Muscle of leg (tissue), 11 donors: ENCODE measurements around the gene MRPL27. TPM values are rescaled to one million over a fixed set of nuclear protein-coding genes. Genes with fewer than 3 reads are reported as not detected.

Source experiments
- DNase-seq: peaks from one replicate; pipeline ENCODE4 v3.0.0; 2013
- H3K27ac ChIP-seq: one replicate; pipeline ENCODE4 v1.5.1; 2013; ENCODE audit warnings: mild to moderate bottlenecking, low read length, control low read depth
- H3K27me3 ChIP-seq: one replicate; pipeline ENCODE4 v1.6.1; 2013; ENCODE audit warnings: low read length; ENCODE audit not compliant: control insufficient read depth, insufficient read depth
- H3K36me3 ChIP-seq: one replicate; pipeline ENCODE4 v1.6.1; 2013; ENCODE audit warnings: low read length; ENCODE audit not compliant: control insufficient read depth, insufficient read depth
- H3K4me1 ChIP-seq: one replicate; pipeline ENCODE4 v1.6.1; 2013; ENCODE audit warnings: low read length; ENCODE audit not compliant: control insufficient read depth, insufficient read depth
- H3K4me3 ChIP-seq: one replicate; pipeline ENCODE4 v1.5.1; 2013; ENCODE audit warnings: low read length, control low read depth
- H3K9me3 ChIP-seq: replicated peaks from 2 replicates; pipeline ENCODE4 v1.6.1; 2013; ENCODE audit warnings: low read depth, low read length; ENCODE audit not compliant: control insufficient read depth
- WGBS: methylation state at CpG from one replicate; pipeline ENCODE4 v1.1.5; 2013; ENCODE audit warnings: missing lambda C conversion rate; ENCODE audit not compliant: insufficient coverage; 5-methylcytosine and 5-hydroxymethylcytosine counted together
- polyA plus RNA-seq, 8 donors: library from polyadenylated mRNA; unstranded; fragments of 120-200 nt; gene quantifications; one replicate each; pipeline versions ENCODE4 v1.2.1 to v1.2.3, GENCODE V29; 2013; ENCODE audit warnings: inconsistent platforms in 1 of 8, low replicate concordance in 1 of 8; ENCODE audit not compliant: insufficient read length in 8 of 8, insufficient read depth in 1 of 8
- total RNA-seq: library from RNA; stranded (reverse); fragments of 120-200 nt; gene quantifications from one replicate; pipeline ENCODE4 v1.2.4, GENCODE V29; 2013

MRPL27 gene
- total and polyA plus RNA-seq, 9 donors: 52.4 to 81.5 (median 61.0) TPM

- peak; percentile 66 for DNase-seq
- H3K4me3 ChIP-seq: no peak overlapping the region
- peak overlapping the region; percentile 83 for H3K27ac ChIP-seq
- WGBS: 24% methylated on average over 9 of the region's 10 CpGs
- peaks cover 8% of the 10 kb centered on the region for H3K27me3 ChIP-seq
- no peaks in the 10 kb centered on the region for H3K9me3 ChIP-seq
- H3K36me3 ChIP-seq: no peaks in the 10 kb centered on the region
- H3K4me1 ChIP-seq: peaks cover 42% of the 10 kb centered on the region
These were observed 54.3 kb downstream of the MRPL27 start for GRCh38 chr17:50318501-50319285.

Other genes with a start within 250 kb of the MRPL27 start
- gene SAMD14, start 243.0 kb downstream of the MRPL27 start, total RNA-seq: 1.5 TPM
- gene SAMD14, start 243.0 kb downstream of the MRPL27 start, polyA plus RNA-seq: 10 to 100 TPM in 1 of 8 donors, 1 to 10 TPM in 7; 3.2 to 10.3 (median 5.5) TPM
- 24.7 TPM for gene PPP1R9B, start 222.5 kb downstream of the MRPL27 start, total RNA-seq
- 10 to 100 TPM; 37.0 to 66.1 (median 48.9) TPM for gene PPP1R9B, start 222.5 kb downstream of the MRPL27 start, polyA plus RNA-seq
- 265 TPM for gene SGCA, start 207.2 kb downstream of the MRPL27 start, total RNA-seq
- 100 to 1,000 TPM; 209 to 375 (median 325) TPM for gene SGCA, start 207.2 kb downstream of the MRPL27 start, polyA plus RNA-seq
- 4,027 TPM for gene COL1A1, start 171.6 kb downstream of the MRPL27 start, total RNA-seq
- 1,000 to 10,000 TPM; 2,579 to 9,345 (median 5,633) TPM for gene COL1A1, start 171.6 kb downstream of the MRPL27 start, polyA plus RNA-seq
- gene TMEM92, start 98.7 kb downstream of the MRPL27 start, total RNA-seq: 0.35 TPM
- gene TMEM92, start 98.7 kb downstream of the MRPL27 start, polyA plus RNA-seq: 1 to 10 TPM in 7 of 8 donors, under 1 TPM in 1; 0.78 to 3.6 (median 1.4) TPM
- gene XYLT2, start 27.1 kb downstream of the MRPL27 start, total RNA-seq: 25.3 TPM
- gene XYLT2, start 27.1 kb downstream of the MRPL27 start, polyA plus RNA-seq: 10 to 100 TPM; 16.7 to 26.7 (median 22.5) TPM
- 4.3 TPM for gene EME1, start within 50 bp of the MRPL27 start, total RNA-seq
- 1 to 10 TPM; 4.9 to 7.7 (median 5.4) TPM for gene EME1, start within 50 bp of the MRPL27 start, polyA plus RNA-seq
- 41.7 TPM for gene LRRC59, start 24.3 kb upstream of the MRPL27 start, total RNA-seq
- gene LRRC59, start 24.3 kb upstream of the MRPL27 start, polyA plus RNA-seq: 10 to 100 TPM; 48.4 to 84.2 (median 60.3) TPM
- 62.4 TPM for gene ACSF2, start 53.0 kb upstream of the MRPL27 start, total RNA-seq
- gene ACSF2, start 53.0 kb upstream of the MRPL27 start, polyA plus RNA-seq: 10 to 100 TPM; 60.4 to 81.6 (median 66.8) TPM
- gene CHAD, start 95.7 kb upstream of the MRPL27 start, total RNA-seq: 2.4 TPM
- 10 to 100 TPM in 1 of 8 donors, 1 to 10 TPM in 7; 4.4 to 13.5 (median 5.3) TPM for gene CHAD, start 95.7 kb upstream of the MRPL27 start, polyA plus RNA-seq
- gene RSAD1, start 105.7 kb upstream of the MRPL27 start, total RNA-seq: 23.9 TPM
- gene RSAD1, start 105.7 kb upstream of the MRPL27 start, polyA plus RNA-seq: 10 to 100 TPM; 29.6 to 42.0 (median 36.0) TPM
- 0.66 TPM for gene MYCBPAP, start 135.3 kb upstream of the MRPL27 start, total RNA-seq
- 1 to 10 TPM in 3 of 8 donors, under 1 TPM in 5; 0.67 to 2.3 (median 0.88) TPM for gene MYCBPAP, start 135.3 kb upstream of the MRPL27 start, polyA plus RNA-seq
- 0.18 TPM for gene EPN3, start 159.6 kb upstream of the MRPL27 start, total RNA-seq
- 1 to 10 TPM in 5 of 8 donors, under 1 TPM in 3; 0.67 to 3.0 (median 1.1) TPM for gene EPN3, start 159.6 kb upstream of the MRPL27 start, polyA plus RNA-seq
- gene SPATA20, start 174.0 kb upstream of the MRPL27 start, total RNA-seq: 27.1 TPM
- gene SPATA20, start 174.0 kb upstream of the MRPL27 start, polyA plus RNA-seq: 10 to 100 TPM; 24.4 to 37.6 (median 33.3) TPM
- gene CACNA1G, start 187.5 kb upstream of the MRPL27 start, total RNA-seq: 5.9 TPM
- gene CACNA1G, start 187.5 kb upstream of the MRPL27 start, polyA plus RNA-seq: 10 to 100 TPM in 2 of 8 donors, 1 to 10 TPM in 6; 4.6 to 16.3 (median 8.3) TPM